Measurements from ENCODE around the gene MAL.

The MAL gene

DNA sequence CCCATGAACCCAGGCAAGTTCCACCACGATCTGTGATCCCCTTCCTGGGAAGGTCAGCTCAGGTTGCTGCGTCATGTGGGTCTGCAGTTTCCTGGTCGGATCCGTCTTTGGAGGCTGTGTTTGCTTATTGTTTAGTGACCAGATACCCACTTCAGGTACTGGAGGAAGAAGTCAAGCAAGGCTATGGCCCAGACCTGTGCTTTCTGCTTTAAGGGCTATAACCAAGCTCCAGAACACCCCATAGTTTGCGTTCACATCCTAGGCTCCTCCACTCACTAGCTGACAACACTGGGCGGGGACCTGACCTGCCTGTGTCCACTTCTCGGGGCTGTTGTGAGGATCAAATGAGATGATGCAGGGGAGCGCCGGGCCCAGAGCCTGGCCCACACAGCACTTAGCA, 44.0 kb downstream of the MAL start:
- no peak overlapping the region for H3K4me2 ChIP-seq (ENCODE audit: low read length)
- H3K4me1 ChIP-seq (ENCODE audit: insufficient read depth, low read length, severe bottlenecking), result no peaks in the 10 kb centered on the region
- H3K9me2 ChIP-seq (ENCODE audit: low read depth, low read length), result no peaks in the 10 kb centered on the region
- no peaks in the 10 kb centered on the region for H3F3A ChIP-seq (ENCODE audit: insufficient read depth, low read length)
- no peak overlapping the region for H2AFZ ChIP-seq (ENCODE audit: low read length)
- no peaks in the 10 kb centered on the region for H3K9me3 ChIP-seq (ENCODE audit: low read length)
- H3K27me3 ChIP-seq (ENCODE audit: insufficient read depth, low read length), result no peaks in the 10 kb centered on the region
- no peak overlapping the region for H3K9ac ChIP-seq (ENCODE audit: low read length)
- H3K79me2 ChIP-seq (ENCODE audit: insufficient read depth, low read length), result no peaks in the 10 kb centered on the region
- H4K20me1 ChIP-seq (ENCODE audit: insufficient read depth, low read length), result no peaks in the 10 kb centered on the region; the same call in 1 of the 2 replicates
- H3K36me3 ChIP-seq (ENCODE audit: insufficient read depth, low read length), result no peaks in the 10 kb centered on the region
- no peak overlapping the region for H3K27ac ChIP-seq (ENCODE audit: low read depth, low read length, poor library complexity, severe bottlenecking)
- TF ChIP-seq EZH2 (IDR thresholded peaks at IDR 0.05; ENCODE audit: borderline replicate concordance, low read length), result no peak
- TF ChIP-seq, protein P1, sequence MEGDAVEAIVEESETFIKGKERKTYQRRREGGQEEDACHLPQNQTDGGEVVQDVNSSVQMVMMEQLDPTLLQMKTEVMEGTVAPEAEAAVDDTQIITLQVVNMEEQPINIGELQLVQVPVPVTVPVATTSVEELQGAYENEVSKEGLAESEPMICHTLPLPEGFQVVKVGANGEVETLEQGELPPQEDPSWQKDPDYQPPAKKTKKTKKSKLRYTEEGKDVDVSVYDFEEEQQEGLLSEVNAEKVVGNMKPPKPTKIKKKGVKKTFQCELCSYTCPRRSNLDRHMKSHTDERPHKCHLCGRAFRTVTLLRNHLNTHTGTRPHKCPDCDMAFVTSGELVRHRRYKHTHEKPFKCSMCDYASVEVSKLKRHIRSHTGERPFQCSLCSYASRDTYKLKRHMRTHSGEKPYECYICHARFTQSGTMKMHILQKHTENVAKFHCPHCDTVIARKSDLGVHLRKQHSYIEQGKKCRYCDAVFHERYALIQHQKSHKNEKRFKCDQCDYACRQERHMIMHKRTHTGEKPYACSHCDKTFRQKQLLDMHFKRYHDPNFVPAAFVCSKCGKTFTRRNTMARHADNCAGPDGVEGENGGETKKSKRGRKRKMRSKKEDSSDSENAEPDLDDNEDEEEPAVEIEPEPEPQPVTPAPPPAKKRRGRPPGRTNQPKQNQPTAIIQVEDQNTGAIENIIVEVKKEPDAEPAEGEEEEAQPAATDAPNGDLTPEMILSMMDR (IDR thresholded peaks at IDR 0.05; ENCODE audit: low read length), result no peak
- H3K4me3 ChIP-seq (ENCODE audit: low read depth, low read length, poor library complexity, severe bottlenecking), result no peak overlapping the region

GRCh38 chr2:95071856-95072255, 46.3 kb downstream of the MAL start:
- Histone ChIP-seq H3K9me2 (ENCODE audit: low read depth, low read length) (no peaks in the 10 kb centered on the region), H3K27me3 (ENCODE audit: insufficient read depth, low read length) (no peaks in the 10 kb centered on the region), H3K4me2 (ENCODE audit: low read length) (no peak overlapping the region), H3K4me1 (ENCODE audit: insufficient read depth, low read length, severe bottlenecking) (peaks cover 7% of the 10 kb centered on the region), H2AFZ (ENCODE audit: low read length) (no peak overlapping the region), H3K9me3 (ENCODE audit: low read length) (no peaks in the 10 kb centered on the region), H3K9ac (ENCODE audit: low read length) (no peak overlapping the region), H3F3A (ENCODE audit: insufficient read depth, low read length) (no peaks in the 10 kb centered on the region), H4K20me1 (ENCODE audit: insufficient read depth, low read length) (no peaks in the 10 kb centered on the region), H3K36me3 (ENCODE audit: insufficient read depth, low read length) (no peaks in the 10 kb centered on the region), H3K4me3 (ENCODE audit: low read depth, low read length, poor library complexity, severe bottlenecking) (no peak overlapping the region), H3K27ac (ENCODE audit: low read depth, low read length, poor library complexity, severe bottlenecking) (no peak overlapping the region), H3K79me2 (ENCODE audit: insufficient read depth, low read length) (no peaks in the 10 kb centered on the region)
- TF ChIP-seq, protein P1 (IDR thresholded peaks at IDR 0.05; ENCODE audit: low read length), result no peak
- TF ChIP-seq EZH2 (IDR thresholded peaks at IDR 0.05; ENCODE audit: borderline replicate concordance, low read length), result no peak

GRCh38 chr2:95072424-95072823, 46.9 kb downstream of the MAL start:
- Histone ChIP-seq H3K9ac (ENCODE audit: low read length) (no peak overlapping the region), H3K4me3 (ENCODE audit: low read depth, low read length, poor library complexity, severe bottlenecking) (no peak overlapping the region), H3K4me1 (ENCODE audit: insufficient read depth, low read length, severe bottlenecking) (peaks cover 7% of the 10 kb centered on the region), H3K9me2 (ENCODE audit: low read depth, low read length) (no peaks in the 10 kb centered on the region), H4K20me1 (ENCODE audit: insufficient read depth, low read length) (no peaks in the 10 kb centered on the region), H2AFZ (ENCODE audit: low read length) (no peak overlapping the region), H3K79me2 (ENCODE audit: insufficient read depth, low read length) (no peaks in the 10 kb centered on the region), H3K27me3 (ENCODE audit: insufficient read depth, low read length) (no peaks in the 10 kb centered on the region), H3K36me3 (ENCODE audit: insufficient read depth, low read length) (no peaks in the 10 kb centered on the region), H3K4me2 (ENCODE audit: low read length) (no peak overlapping the region), H3F3A (ENCODE audit: insufficient read depth, low read length) (no peaks in the 10 kb centered on the region), H3K9me3 (ENCODE audit: low read length) (no peaks in the 10 kb centered on the region), H3K27ac (ENCODE audit: low read depth, low read length, poor library complexity, severe bottlenecking) (no peak overlapping the region)
- TF ChIP-seq EZH2 (IDR thresholded peaks at IDR 0.05; ENCODE audit: borderline replicate concordance, low read length), result no peak

DNA sequence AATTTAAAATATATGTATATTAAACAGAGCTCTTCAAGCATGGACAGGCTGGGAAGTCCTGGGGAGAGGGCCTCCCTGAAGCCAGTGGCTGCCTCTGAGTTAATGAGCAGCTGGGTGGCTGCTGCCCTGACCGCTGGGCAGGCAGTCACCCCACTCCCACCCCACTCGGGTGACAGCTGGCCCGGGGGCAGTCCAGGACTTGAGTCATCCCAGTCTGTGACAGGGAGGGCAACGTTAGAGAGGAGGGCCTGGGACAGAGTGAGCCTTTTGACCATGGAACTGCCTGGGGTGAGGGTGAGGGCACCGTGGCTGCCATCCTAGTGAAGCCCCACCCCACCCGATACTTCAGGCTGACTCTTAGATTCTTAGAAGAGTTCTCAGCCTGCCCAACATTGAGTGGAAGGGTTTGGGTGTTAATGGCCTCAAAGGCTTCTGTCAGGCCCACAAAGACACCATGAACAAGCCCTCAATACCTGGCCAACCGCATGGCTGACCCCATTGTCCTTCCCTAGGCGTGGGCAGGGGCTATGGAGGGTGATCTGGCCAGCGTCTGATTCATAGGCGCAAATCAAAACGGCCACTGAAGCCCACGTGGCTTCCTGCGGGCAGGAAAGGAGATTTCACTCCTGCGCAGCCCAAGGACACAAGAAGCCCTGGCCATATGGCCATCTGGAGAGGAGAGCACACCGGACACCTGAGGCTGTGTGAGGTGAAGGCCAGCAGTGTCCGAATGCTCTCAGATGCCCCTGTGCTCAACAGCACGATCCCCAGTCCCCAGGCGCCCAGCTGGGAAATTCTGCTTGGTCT, 48.6 kb downstream of the MAL start:
- peaks cover 7% of the 10 kb centered on the region for H3K4me1 ChIP-seq (ENCODE audit: insufficient read depth, low read length, severe bottlenecking)
- no peak overlapping the region for H3K4me2 ChIP-seq (ENCODE audit: low read length)
- TF ChIP-seq, protein P1 (IDR thresholded peaks at IDR 0.05; ENCODE audit: low read length), result no peak
- TF ChIP-seq EZH2 (IDR thresholded peaks at IDR 0.05; ENCODE audit: borderline replicate concordance, low read length), result no peak
- no peaks in the 10 kb centered on the region for H4K20me1 ChIP-seq (ENCODE audit: insufficient read depth, low read length)
- H3K36me3 ChIP-seq (ENCODE audit: insufficient read depth, low read length), result no peaks in the 10 kb centered on the region
- no peak overlapping the region for H3K27ac ChIP-seq (ENCODE audit: low read depth, low read length, poor library complexity, severe bottlenecking)
- H3K27me3 ChIP-seq (ENCODE audit: insufficient read depth, low read length), result no peaks in the 10 kb centered on the region
- no peak overlapping the region for H3K9ac ChIP-seq (ENCODE audit: low read length)
- H3K79me2 ChIP-seq (ENCODE audit: insufficient read depth, low read length), result no peaks in the 10 kb centered on the region
- H3F3A ChIP-seq (ENCODE audit: insufficient read depth, low read length), result no peaks in the 10 kb centered on the region
- no peaks in the 10 kb centered on the region for H3K9me2 ChIP-seq (ENCODE audit: low read depth, low read length)
- no peak overlapping the region for H3K4me3 ChIP-seq (ENCODE audit: low read depth, low read length, poor library complexity, severe bottlenecking)
- no peaks in the 10 kb centered on the region for H3K9me3 ChIP-seq (ENCODE audit: low read length)
- H2AFZ ChIP-seq (ENCODE audit: low read length), result no peak overlapping the region

Measured in OCI-LY1 (cell line).